GM08714 (cell line): ENCODE measurements around the gene OFD1.

Experiments used
- H3K4me3 ChIP-seq: fragments of 200-500 bp; sonication (Bioruptor generic); 2 replicates; pipeline ENCODE4 v1.5.1; 2014; ENCODE audit warnings: mild to moderate bottlenecking, low read length, inconsistent platforms
- ZNF274 ChIP-seq: IDR thresholded peaks from 2 replicates; pipeline ENCODE4 v1.6.1; 2012; ENCODE audit warnings: mild to moderate bottlenecking, low read depth, low read length

The OFD1 gene

GRCh38 chrX:13786048-13786447, 51.5 kb downstream of the OFD1 start:
- TF ChIP-seq ZNF274 = no peak
- H3K4me3 ChIP-seq = no peak overlapping the region

DNA sequence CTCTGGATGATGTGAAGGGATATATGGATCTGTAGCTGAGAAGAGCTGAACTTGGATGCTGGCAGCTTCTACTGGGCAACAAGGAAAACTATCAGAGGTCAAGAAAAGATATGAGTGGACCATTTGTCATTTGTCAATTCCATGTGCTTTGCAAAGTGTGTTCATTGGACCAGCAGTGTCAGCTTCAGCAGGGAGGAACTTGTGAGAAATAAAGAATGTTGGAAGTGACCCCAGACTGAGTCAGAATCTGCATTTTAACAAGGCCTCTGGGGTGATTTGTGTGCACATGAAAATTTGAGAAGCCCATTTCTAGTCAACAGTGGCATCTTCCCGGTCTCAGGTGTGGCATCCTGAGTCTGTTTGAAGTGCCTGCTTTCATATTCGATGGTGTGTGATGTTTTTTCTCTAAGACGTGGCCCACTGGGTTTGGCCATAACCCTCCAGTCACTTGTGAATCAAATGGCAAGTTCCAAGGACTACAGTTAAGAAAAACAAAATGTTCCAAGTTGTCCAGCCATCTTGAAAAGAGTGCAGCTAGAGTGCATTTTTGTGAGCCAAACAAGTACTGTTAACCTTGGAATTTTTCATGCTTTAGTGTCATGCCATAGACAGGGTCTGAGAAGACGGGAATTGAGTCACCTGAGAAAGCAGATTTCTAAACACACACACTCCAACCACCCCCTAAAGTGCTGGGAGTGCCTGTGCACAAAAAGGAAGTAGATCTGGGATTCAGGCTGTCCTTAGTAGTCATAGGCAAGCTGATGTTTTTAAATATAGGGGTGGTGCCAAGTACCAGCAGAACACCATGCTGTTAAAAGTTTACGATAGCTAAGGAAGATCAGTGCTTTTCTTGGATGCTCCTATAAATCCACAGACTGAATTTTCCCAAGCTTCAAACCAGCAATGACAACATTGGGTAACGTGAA, 55.9 kb downstream of the OFD1 start:
- TF ChIP-seq ZNF274 = no peak
- H3K4me3 ChIP-seq = no peak overlapping the region

DNA sequence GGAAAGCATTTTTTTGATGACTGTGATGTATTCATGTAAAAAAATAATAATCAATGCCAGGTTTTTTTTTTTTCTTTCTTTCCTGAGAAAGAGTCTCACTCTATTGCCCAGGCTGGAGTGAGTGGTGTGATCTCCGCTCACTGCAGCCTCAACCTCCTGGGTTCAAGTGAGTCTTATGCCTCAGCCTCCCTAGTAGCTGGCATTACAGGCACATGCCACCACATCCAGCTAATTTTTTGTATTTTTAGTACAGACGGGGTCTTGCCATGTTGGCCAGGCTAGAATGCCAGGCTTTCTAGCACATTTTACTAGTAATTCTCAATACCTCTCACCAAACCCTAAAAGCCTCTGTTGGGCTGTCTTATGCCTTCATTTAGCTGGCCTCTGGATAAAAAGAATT, 56.6 kb downstream of the OFD1 start:
- no peak overlapping the region for H3K4me3 ChIP-seq
- TF ChIP-seq ZNF274 = no peak

GRCh38 chrX:13791559-13791958, 57.0 kb downstream of the OFD1 start:
- H3K4me3 ChIP-seq = no peak overlapping the region
- TF ChIP-seq ZNF274 = no peak

GRCh38 chrX:13793897-13794296, 59.3 kb downstream of the OFD1 start:
- no peak overlapping the region for H3K4me3 ChIP-seq
- no peak for TF ChIP-seq ZNF274

DNA sequence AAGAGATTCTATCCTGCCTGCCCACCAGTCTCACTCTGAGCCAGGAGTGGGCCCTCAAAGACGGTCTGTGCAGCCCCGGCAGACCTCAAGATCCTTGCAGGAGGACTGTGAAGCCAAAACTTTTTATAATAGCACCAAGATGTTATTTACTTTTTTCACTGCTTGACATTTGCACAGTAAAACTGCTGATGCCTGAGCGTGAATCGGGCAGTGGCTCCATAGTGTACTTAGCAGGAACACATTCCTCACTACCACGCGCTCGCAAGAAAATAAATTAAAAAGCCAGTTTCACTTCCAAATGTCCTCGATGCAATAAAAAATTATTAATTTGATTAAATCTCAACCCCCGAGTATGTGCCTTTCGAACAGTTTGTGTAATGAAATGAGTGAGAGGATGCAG, 59.9 kb downstream of the OFD1 start:
- H3K4me3 ChIP-seq = no peak overlapping the region
- no peak for TF ChIP-seq ZNF274

DNA sequence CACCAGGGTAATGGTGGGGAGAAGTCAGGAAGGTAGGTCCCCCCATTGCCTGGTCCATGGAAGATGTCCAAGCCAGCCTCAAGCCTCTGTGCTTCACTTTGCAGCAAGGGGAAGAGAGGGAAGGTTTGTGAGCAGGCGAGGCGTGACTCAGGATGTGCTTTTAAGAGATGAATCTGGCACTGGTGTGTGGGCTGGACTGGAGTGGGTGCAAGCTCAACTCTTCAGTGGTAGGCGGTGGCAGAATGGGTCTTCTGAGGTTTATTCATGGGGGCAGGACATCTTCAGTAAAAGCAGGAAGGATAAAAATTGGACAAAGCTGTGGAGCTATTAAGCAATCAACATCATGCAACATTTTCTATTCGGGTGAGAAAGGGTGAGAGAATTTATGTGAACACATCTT, 63.0 kb downstream of the OFD1 start:
- no peak overlapping the region for H3K4me3 ChIP-seq
- no peak for TF ChIP-seq ZNF274

GRCh38 chrX:13798184-13798583, 63.6 kb downstream of the OFD1 start:
- no peak for TF ChIP-seq ZNF274
- H3K4me3 ChIP-seq = no peak overlapping the region

DNA sequence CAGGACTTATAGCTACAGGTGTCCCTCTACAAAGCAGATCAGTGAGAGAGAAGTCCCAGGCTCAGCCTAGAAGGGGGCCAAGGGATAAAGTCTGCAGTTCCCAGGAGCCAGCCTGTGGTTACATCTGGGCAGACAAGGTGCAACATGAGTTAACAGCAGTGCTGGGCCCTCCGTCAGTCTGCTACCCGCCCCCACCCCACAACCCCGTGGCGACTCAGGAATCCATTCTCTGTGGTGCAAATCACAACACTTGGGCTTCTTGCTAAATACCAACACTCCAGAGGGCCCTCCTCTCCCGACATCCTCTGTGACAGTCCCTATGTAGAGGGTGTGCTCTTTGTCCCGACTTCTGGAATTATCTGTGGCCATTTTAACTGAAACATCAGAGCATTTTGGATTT, 68.6 kb downstream of the OFD1 start:
- H3K4me3 ChIP-seq = no peak overlapping the region

DNA sequence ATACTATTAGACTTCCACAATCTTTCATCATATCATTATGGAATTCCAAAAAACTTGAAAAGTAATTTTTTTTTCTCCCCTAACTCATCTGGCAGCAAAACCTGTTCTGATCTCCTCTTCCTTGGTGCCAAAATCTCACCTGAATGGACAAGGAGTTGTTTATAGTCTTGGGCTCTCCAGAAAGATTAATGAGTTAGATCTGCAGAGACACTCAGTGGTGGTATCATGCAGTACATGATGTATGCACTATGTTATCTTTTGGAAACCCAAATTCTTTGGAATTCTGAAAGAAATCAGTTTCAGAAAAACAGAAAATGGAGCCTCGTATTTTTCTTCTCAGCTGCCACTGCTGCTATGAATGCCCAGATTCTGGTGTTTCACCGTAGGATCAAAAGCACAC, 70.7 kb downstream of the OFD1 start:
- H3K4me3 ChIP-seq = no peak overlapping the region
- TF ChIP-seq ZNF274 = no peak

More for the DNA sequence above, 68.6 kb downstream of the OFD1 start:
- TF ChIP-seq ZNF274 = no peak

DNA sequence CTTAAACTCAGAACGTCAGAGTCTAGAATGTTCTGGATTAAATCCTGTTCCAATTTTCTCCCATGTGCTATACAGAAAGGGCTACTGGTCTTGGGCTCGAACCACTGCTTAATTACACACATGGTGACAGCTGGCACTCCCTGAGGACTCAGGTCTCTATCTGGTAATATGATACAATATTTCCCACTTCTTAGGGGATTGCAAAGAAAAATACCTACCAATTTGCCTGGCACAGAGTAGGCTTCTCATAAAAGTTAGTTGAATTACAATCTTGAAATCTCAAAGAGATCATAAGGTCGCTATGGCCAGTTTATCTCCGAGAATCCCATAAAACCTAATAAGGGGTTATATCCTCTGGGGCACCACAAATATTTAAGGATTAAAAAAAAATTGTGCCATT, 73.7 kb downstream of the OFD1 start:
- no peak for TF ChIP-seq ZNF274
- no peak overlapping the region for H3K4me3 ChIP-seq

- no peak overlapping the region for H3K4me3 ChIP-seq
- no peak for TF ChIP-seq ZNF274
Measured at GRCh38 chrX:13808865-13809264, 74.3 kb downstream of the OFD1 start.

DNA sequence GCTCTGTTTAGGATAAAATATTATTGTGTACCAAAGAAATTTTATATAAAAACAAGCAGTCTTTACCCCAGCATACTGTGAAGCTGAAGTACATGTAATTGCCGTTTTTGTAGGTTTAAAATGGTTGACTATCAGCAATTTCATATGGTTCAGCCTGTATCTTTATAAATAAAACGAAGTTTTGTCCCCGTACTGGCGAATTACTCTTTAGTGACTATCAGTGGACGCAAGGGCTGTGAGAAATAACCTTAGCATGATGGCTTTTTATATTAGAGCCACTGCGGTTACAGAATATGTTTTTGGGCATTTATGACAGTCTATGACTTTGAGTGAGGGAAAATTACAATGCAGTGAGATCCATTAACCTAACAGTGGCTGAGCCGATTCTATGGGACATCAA, 81.1 kb downstream of the OFD1 start:
- no peak overlapping the region for H3K4me3 ChIP-seq
- no peak for TF ChIP-seq ZNF274

- no peak overlapping the region for H3K4me3 ChIP-seq
- no peak for TF ChIP-seq ZNF274
Measured at GRCh38 chrX:13816176-13816575, 81.6 kb downstream of the OFD1 start.
